Activated CD4-positive, alpha-beta T cell treated with anti-CD3 and anti-CD28 coated beads, Interleukin-2, amount 50 U/mL, for 4 hours (primary cell): ENCODE measurements around the gene CCDC61.
A peak's percentile ranks its signal among the peaks of the same experiment; 100 is the strongest.

Source experiments
- DNase-seq, 2 experiments: peaks; one replicate each; pipeline ENCODE4 v3.0.0-alpha.2; 2020

CCDC61 gene

GRCh38 chr19:45994998-45995714 lies at the start of gene CCDC61:
Gene CCDC61, plus strand, starts transcription at chr19:45995467. Its CDS starts 7,552 bp downstream, at chr19:46003019.
- peak; percentile 93 to 94 for DNase-seq

GRCh38 chr19:45947926-45948325 lies 47.3 kb upstream of the CCDC61 start:
- DNase-seq = no peak

DNA sequence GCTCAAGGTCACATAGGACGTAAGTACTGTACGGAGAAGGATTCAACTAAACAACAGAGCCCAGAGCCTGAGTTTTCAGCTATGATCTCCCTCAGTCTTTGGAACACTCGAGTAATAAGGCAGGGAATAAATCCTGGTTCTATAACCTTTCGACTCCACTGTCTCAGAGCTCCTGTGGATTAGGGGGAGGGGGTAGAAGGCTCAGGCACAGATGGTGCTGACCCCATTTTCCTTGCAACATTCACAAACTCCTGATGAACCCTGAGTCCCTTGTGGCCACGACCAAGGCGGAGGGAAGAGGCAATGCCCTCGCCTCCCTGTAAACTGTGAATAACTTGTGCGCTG lies 43.0 kb upstream of the CCDC61 start:
- DNase-seq = no peak

GRCh38 chr19:45952686-45953505 lies 42.4 kb upstream of the CCDC61 start:
- peak in 1 of 2 experiments; percentile 33 for DNase-seq

- DNase-seq = no peak
Observed at GRCh38 chr19:45953676-45954075, 41.6 kb upstream of the CCDC61 start.

DNA sequence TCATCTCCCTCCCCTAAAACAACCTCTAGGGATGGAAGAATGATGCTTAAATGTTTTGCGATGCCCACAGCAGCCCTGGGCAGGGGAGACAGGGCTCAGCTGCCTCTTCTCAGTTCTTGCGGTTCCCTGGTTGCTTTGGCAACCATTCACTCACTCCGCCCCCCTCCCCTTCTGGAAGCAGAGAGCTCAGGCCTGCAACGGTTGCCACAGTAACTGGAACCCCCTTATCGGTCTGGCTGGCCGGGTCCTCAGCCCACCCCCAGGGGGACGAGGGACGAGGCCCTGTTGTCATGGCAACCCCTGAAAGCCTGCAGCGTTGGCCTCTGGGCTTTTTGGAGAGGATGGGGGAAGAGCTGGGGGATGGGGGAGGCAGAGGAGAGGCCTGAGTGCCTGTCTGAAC lies 41.1 kb upstream of the CCDC61 start:
- DNase-seq = no peak

GRCh38 chr19:45955905-45956608 lies 39.2 kb upstream of the CCDC61 start:
- no peak for DNase-seq

DNA sequence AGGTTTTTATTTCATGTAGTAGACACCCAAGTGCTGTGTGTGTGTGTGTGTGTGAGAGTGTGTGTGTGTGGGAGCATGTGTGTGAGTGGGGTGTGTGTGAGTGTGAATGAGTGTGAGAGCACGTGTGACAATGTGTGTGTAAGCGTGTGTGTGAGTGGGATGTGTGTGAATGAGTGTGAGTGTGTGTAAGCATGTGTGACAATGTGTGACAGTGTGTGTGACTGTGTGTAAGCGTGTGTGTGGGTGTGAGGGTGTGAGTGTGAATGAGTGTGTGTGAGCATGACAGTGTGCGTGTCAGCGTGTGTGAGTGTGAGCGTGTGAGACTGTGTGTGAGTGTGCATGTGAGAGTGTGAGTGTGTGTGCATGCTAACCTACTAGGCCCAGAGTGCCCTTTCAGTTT lies 36.9 kb upstream of the CCDC61 start:
- no peak for DNase-seq

GRCh38 chr19:45958769-45959516 lies 36.3 kb upstream of the CCDC61 start:
- no peak for DNase-seq

DNA sequence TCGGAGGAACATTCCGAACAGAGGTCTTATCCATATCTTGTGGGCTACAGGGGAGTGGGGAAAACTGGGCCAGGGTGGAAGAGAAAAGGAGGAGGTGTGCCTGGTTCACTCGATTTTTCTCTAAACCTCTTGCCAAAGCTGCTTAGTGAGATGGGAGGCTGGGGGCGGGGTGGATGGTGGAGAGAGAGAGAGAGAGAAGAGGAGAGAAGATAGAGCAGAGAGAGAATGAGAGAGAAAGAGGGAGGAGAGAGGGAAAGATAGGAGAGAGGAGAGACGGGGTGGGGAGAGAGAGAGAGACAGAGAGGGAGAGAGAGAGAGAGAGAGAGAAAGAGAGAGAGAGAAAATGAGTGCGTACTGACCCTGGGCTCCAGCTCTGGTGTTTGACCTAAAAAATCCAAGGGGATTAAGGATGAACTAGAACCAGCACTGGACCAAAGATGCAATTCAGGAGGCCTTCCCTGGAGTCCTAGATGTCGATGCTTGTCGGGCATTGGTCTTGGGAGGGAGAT lies 35.7 kb upstream of the CCDC61 start:
- DNase-seq = no peak

DNA sequence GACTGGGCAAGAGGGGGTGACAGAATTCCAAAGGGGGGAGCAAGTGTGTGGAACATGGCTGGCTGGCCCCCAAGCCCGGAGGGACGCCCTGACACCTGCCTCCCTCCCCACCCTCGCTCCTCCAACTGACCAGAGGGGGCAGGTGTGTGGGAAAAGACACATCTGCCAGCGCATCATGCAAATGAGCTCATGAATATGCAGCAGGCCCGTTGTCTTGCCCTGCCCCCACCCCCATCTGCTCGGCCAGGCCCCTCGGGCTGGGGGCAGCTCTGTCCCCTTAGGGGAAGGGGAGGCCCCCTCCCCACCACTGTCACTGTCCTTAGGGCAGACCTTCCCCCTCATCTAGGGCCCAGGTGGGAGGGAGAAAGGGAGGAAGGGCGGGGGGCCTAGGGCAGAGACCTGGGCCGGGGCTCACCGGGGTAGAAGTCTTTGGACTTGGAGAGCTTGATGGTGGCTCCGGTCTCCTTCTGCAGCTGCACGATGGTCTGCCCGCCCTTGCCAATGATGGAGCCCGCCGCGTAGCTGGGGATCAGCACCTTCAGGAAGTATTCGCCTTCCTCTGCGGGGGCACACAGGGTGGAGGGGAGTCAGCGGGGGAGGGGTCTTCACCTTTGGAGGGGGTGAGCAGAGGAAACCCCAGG lies 34.6 kb upstream of the CCDC61 start:
- no peak for DNase-seq

- no peak for DNase-seq
Observed at GRCh38 chr19:45962021-45962420, 33.2 kb upstream of the CCDC61 start.

- no peak for DNase-seq
Observed at GRCh38 chr19:45967246-45967645, 28.0 kb upstream of the CCDC61 start.

GRCh38 chr19:45968626-45969025 lies 26.6 kb upstream of the CCDC61 start:
- no peak for DNase-seq

GRCh38 chr19:45969676-45970075 lies 25.6 kb upstream of the CCDC61 start:
- no peak for DNase-seq

- DNase-seq = no peak
Observed at GRCh38 chr19:45971260-45971902, 23.9 kb upstream of the CCDC61 start.

GRCh38 chr19:45972081-45972946 lies 23.0 kb upstream of the CCDC61 start:
- DNase-seq = peak; percentile 54 to 57

DNA sequence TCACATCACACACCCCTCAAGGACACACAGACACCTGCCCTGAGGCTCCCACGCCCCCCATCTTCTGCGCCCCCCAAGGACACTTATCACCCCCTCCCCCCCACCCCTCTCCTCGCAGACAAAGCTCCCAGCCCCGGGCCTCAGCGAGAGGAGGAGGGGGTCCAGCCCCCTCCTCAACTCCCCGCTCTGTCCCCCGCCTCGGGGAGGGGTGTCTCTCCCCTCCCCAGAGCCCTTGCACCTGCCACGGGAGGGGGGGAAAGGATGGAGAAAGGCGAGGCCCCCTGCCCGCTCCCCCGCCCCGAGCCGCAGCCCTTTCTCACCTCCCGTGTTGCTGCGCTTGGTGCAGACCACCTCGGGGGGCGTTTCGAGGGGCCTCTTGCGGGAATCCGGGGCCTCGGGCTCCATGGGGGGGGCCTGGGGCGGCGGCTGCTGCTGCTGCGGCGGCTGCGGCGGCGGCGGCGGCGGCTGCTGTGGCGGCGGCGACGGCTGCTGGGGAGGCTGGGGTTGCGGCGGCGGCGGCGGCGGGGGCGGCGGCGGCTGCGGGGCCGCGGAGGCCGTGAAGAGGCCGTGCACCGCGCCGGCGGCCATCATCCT lies 22.2 kb upstream of the CCDC61 start:
- no peak for DNase-seq

DNA sequence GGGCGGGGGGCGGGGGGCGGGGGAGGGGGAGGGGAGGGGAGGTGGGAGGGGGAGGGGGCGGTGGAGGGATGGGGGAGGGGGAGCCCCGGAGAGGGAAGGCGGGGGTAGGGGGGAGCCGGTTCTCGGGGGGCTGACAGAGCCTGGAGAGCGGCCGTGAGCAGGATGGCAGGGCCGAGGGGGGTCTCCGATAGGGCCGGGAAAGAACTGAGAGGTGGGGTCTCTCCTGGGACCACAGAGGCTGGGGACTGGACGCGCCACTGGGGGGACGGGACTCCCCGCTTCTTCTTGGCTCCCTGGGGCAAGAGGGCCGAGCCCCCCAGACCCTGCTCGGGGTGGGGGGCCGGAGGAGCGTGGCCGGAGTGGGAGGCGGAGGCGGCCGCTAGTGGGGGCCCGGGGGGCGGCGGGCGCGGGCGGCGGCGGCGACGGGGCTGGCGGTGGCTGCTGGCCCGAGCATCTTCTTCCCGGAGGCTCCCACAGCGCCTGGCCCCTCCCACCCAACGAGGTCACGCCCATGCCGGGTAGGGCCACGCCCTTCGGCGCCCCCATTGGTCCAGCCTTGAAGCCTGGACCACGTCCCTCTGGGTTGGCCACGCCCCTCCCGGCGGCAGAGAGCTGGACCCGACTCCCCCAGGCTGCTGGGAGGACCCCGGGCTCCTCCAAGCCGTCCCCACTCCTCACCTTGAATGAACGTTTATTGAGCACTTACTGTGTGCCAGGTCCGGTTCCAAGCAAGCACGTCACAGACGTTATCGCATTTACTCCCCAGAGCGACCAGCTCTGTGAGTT lies 21.5 kb upstream of the CCDC61 start, which contains the start of gene NOVA2:
NOVA2 (minus strand) TSS at position 313 of the 786 bp plus-strand sequence. CDS start 514 bp downstream, outside the sequence.
- DNase-seq = no peak
